ENCODE measurements around the gene STMN3.

- no peak for TF ChIP-seq ZNF121 (tag by site-specific recombination; IDR thresholded peaks at IDR 0.05)
- TF ChIP-seq, protein P1, sequence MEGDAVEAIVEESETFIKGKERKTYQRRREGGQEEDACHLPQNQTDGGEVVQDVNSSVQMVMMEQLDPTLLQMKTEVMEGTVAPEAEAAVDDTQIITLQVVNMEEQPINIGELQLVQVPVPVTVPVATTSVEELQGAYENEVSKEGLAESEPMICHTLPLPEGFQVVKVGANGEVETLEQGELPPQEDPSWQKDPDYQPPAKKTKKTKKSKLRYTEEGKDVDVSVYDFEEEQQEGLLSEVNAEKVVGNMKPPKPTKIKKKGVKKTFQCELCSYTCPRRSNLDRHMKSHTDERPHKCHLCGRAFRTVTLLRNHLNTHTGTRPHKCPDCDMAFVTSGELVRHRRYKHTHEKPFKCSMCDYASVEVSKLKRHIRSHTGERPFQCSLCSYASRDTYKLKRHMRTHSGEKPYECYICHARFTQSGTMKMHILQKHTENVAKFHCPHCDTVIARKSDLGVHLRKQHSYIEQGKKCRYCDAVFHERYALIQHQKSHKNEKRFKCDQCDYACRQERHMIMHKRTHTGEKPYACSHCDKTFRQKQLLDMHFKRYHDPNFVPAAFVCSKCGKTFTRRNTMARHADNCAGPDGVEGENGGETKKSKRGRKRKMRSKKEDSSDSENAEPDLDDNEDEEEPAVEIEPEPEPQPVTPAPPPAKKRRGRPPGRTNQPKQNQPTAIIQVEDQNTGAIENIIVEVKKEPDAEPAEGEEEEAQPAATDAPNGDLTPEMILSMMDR (tag by site-specific recombination; IDR thresholded peaks at IDR 0.05): no peak
These were observed 35.4 kb downstream of the STMN3 start for GRCh38 chr20:63617876-63618265.

Data from HEK293 (cell line).